GM23338 (cell line): ENCODE measurements around the gene ALG9.

ENCODE experiments used
- CTCF ChIP-seq, 2 experiments: fragments of 200-600 bp in 1 of 2; sonication (generic) in 1 of 2; conservative IDR thresholded peaks; 2 replicates each; pipeline versions ENCODE4 v1.5.1 to v1.6.1; 2016 to 2017; ENCODE audit warnings: antibody characterized with exemption in 2 of 2, low read depth in 2 of 2, mild to moderate bottlenecking in 2 of 2, moderate library complexity in 1 of 2
- EZH2 ChIP-seq: fragments of 200-600 bp; sonication (generic); IDR thresholded peaks from one replicate; pipeline ENCODE4 v1.8.0; 2017; ENCODE audit warnings: antibody characterized with exemption, mild to moderate bottlenecking, low read depth; ENCODE audit not compliant: unreplicated experiment
- EZH2phosphoT487 ChIP-seq: fragments of 200-600 bp; sonication (generic); IDR thresholded peaks from one replicate; pipeline ENCODE4 v1.8.1; 2018; ENCODE audit warnings: antibody characterized with exemption; ENCODE audit not compliant: unreplicated experiment
- JUNB ChIP-seq: IDR thresholded peaks from one replicate; pipeline ENCODE4 v1.6.1; 2016; ENCODE audit warnings: antibody characterized with exemption; ENCODE audit not compliant: unreplicated experiment
- POLR2AphosphoS5 ChIP-seq: IDR thresholded peaks from 2 replicates; pipeline ENCODE4 v1.6.1; 2016; ENCODE audit warnings: antibody characterized with exemption, low read depth
- REST ChIP-seq: IDR thresholded peaks from one replicate; pipeline ENCODE4 v1.6.1; 2018; ENCODE audit warnings: antibody characterized with exemption; ENCODE audit not compliant: unreplicated experiment
- ZNF114 ChIP-seq: fragments of 250-450 bp; sonication (Bioruptor Pico); IDR thresholded peaks from 2 replicates; pipeline ENCODE4 v1.5.0; 2020; ENCODE audit warnings: mild to moderate bottlenecking, moderate library complexity

GRCh38 chr11:111792314-111792713 is 79.1 kb downstream of the ALG9 start:
- no peak for TF ChIP-seq EZH2
- no peak for TF ChIP-seq CTCF (conservative IDR thresholded peaks at IDR 0.05; ENCODE audit: low read depth in 2 of 2)
- no peak for TF ChIP-seq POLR2AphosphoS5
- no peak for TF ChIP-seq EZH2phosphoT487
- no peak for TF ChIP-seq JUNB
- TF ChIP-seq REST = no peak
- no peak for TF ChIP-seq ZNF114
